H9 (cell line): ENCODE results near the gene CACNA1I. TPM values are rescaled to one million over a fixed set of nuclear protein-coding genes. Genes with fewer than 3 reads are reported as not detected.

ENCODE experiments used
- DNase-seq: peaks from one replicate; pipeline ENCODE4 v3.0.0-alpha.2; 2017
- H2AFZ ChIP-seq: one replicate; pipeline ENCODE4 v1.6.1; 2013; ENCODE audit warnings: mild to moderate bottlenecking, low read length, control low read depth, moderate library complexity
- H2AK5ac ChIP-seq: 2 replicates; pipeline ENCODE4 v1.6.1; 2013; ENCODE audit warnings: low read length, control low read depth, mixed read lengths; ENCODE audit not compliant: insufficient read length
- H2BK120ac ChIP-seq: one replicate; pipeline ENCODE4 v1.6.1; 2013; ENCODE audit warnings: low read depth, mild to moderate bottlenecking, low read length, control low read depth, inconsistent platforms; ENCODE audit not compliant: poor library complexity, severe bottlenecking
- H2BK12ac ChIP-seq: 2 replicates; pipeline ENCODE4 v1.6.1; 2013; ENCODE audit warnings: low read length, control low read depth, mixed read lengths, low read depth; ENCODE audit not compliant: insufficient read length
- H2BK15ac ChIP-seq: 2 replicates; pipeline ENCODE4 v1.6.1; 2013; ENCODE audit warnings: low read depth, low read length, control low read depth
- H2BK20ac ChIP-seq: one replicate; pipeline ENCODE4 v1.6.1; 2013; ENCODE audit warnings: low read depth, mild to moderate bottlenecking, low read length, control low read depth, inconsistent platforms; ENCODE audit not compliant: poor library complexity, severe bottlenecking
- H2BK5ac ChIP-seq: 2 replicates; pipeline ENCODE4 v1.6.1; 2013; ENCODE audit warnings: low read length, control low read depth, mixed read lengths; ENCODE audit not compliant: insufficient read length
- H3K14ac ChIP-seq: 2 replicates; pipeline ENCODE4 v1.6.1; 2013; ENCODE audit warnings: low read length, control low read depth; ENCODE audit not compliant: insufficient read depth
- H3K18ac ChIP-seq: 2 replicates; pipeline ENCODE4 v1.6.1; 2013; ENCODE audit warnings: low read depth, mild to moderate bottlenecking, mixed read lengths, low read length, control low read depth; ENCODE audit not compliant: insufficient read length
- H3K23ac ChIP-seq: 2 replicates; pipeline ENCODE4 v1.6.1; 2013; ENCODE audit warnings: low read length, control low read depth, mixed read lengths, low read depth; ENCODE audit not compliant: insufficient read length
- H3K23me2 ChIP-seq: 2 replicates; pipeline ENCODE4 v1.6.1; 2013; ENCODE audit warnings: low read depth, mild to moderate bottlenecking, mixed read lengths, low read length, control low read depth; ENCODE audit not compliant: insufficient read length, poor library complexity, severe bottlenecking
- H3K27ac ChIP-seq: 2 replicates; pipeline ENCODE4 v1.5.1; 2013; ENCODE audit warnings: low read length, control low read depth, mixed read lengths, low read depth; ENCODE audit not compliant: insufficient read length
- H3K27me3 ChIP-seq: 2 replicates; pipeline ENCODE4 v1.6.1; 2013; ENCODE audit warnings: low read length, control low read depth, inconsistent platforms; ENCODE audit not compliant: insufficient read depth
- H3K4ac ChIP-seq: 2 replicates; pipeline ENCODE4 v1.6.1; 2013; ENCODE audit warnings: low read depth, mild to moderate bottlenecking, control low read depth, inconsistent platforms, low read length, moderate library complexity
- H3K4me1 ChIP-seq: 2 replicates; pipeline ENCODE4 v1.6.1; 2013; ENCODE audit warnings: low read length, control low read depth, inconsistent platforms; ENCODE audit not compliant: insufficient read depth
- H3K4me2 ChIP-seq: 2 replicates; pipeline ENCODE4 v1.6.1; 2013; ENCODE audit warnings: low read length, control low read depth, mixed read lengths; ENCODE audit not compliant: insufficient read length, insufficient read depth
- H3K56ac ChIP-seq: 2 replicates; pipeline ENCODE4 v1.6.1; 2013; ENCODE audit warnings: low read depth, mild to moderate bottlenecking, mixed read lengths, low read length, control low read depth; ENCODE audit not compliant: insufficient read length
- H3K79me1 ChIP-seq: 2 replicates; pipeline ENCODE4 v1.6.1; 2013; ENCODE audit warnings: low read depth, mild to moderate bottlenecking, moderate library complexity, low read length, control low read depth, inconsistent platforms; ENCODE audit not compliant: insufficient read depth, poor library complexity, severe bottlenecking
- H3K79me2 ChIP-seq: 2 replicates; pipeline ENCODE4 v1.6.1; 2013; ENCODE audit warnings: low read length, control low read depth, inconsistent platforms; ENCODE audit not compliant: insufficient read depth
- H3K9ac ChIP-seq: 2 replicates; pipeline ENCODE4 v1.6.1; 2013; ENCODE audit warnings: low read length, control low read depth, mixed read lengths; ENCODE audit not compliant: insufficient read length; ENCODE audit errors: extremely low read depth
- H3K9me3 ChIP-seq: one replicate; pipeline ENCODE4 v1.6.1; 2013; ENCODE audit warnings: low read depth, low read length, inconsistent platforms; ENCODE audit not compliant: control insufficient read depth
- H3T11ph ChIP-seq: one replicate; pipeline ENCODE4 v1.6.1; 2013; ENCODE audit warnings: mild to moderate bottlenecking, low read length, control low read depth, inconsistent platforms
- H4K20me1 ChIP-seq: one replicate; pipeline ENCODE4 v1.6.1; 2013; ENCODE audit not compliant: control insufficient read depth, insufficient read length, insufficient read depth
- H4K5ac ChIP-seq: 2 replicates; pipeline ENCODE4 v1.6.1; 2013; ENCODE audit warnings: low read depth, mild to moderate bottlenecking, mixed read lengths, low read length, control low read depth; ENCODE audit not compliant: insufficient read length
- H4K8ac ChIP-seq: replicated peaks from 2 replicates; pipeline ENCODE4 v1.6.1; 2013; ENCODE audit warnings: low read length, control low read depth, mixed read lengths, low read depth; ENCODE audit not compliant: insufficient read length
- H4K91ac ChIP-seq: 2 replicates; pipeline ENCODE4 v1.6.1; 2013; ENCODE audit warnings: low read depth, mild to moderate bottlenecking, moderate library complexity, mixed read lengths, low read length, control low read depth; ENCODE audit not compliant: insufficient read length
- H3K27ac Mint-ChIP-seq, 3 experiments: 2 replicates in 2 of 3; 3 replicates in 1 of 3; pipeline ENCODE4 v1.8.0; 2020 to 2021; ENCODE audit warnings: mixed read lengths in 3 of 3, mild to moderate bottlenecking in 1 of 3, moderate library complexity in 1 of 3
- H3K27me3 Mint-ChIP-seq: 2 replicates; pipeline ENCODE4 v1.8.0; 2021; ENCODE audit warnings: low read depth, mild to moderate bottlenecking, moderate library complexity, mixed read lengths
- H3K36me3 Mint-ChIP-seq, 3 experiments: 2 replicates in 2 of 3; 3 replicates in 1 of 3; pipeline ENCODE4 v1.8.0; 2020 to 2021; ENCODE audit warnings: low read depth in 3 of 3, mixed read lengths in 3 of 3; ENCODE audit not compliant: insufficient read depth in 1 of 3
- H3K4me1 Mint-ChIP-seq, 2 experiments: 2 replicates each; pipeline ENCODE4 v1.8.0; 2020; ENCODE audit warnings: mixed read lengths in 2 of 2
- H3K4me3 Mint-ChIP-seq, 2 experiments: 2 replicates in 1 of 2; 3 replicates in 1 of 2; pipeline ENCODE4 v1.8.0; 2020 to 2021; ENCODE audit warnings: mild to moderate bottlenecking in 2 of 2, mixed read lengths in 2 of 2, moderate library complexity in 1 of 2
- H3K9me3 Mint-ChIP-seq, 2 experiments: 2 replicates in 1 of 2; 3 replicates in 1 of 2; pipeline ENCODE4 v1.8.0; 2020; ENCODE audit warnings: mild to moderate bottlenecking in 2 of 2, mixed read lengths in 2 of 2, moderate library complexity in 1 of 2
- CTCF ChIP-seq: fragments of 200-600 bp; sonication (generic); conservative IDR thresholded peaks from 3 replicates; pipeline ENCODE4 v1.8.0; 2021; ENCODE audit warnings: antibody characterized with exemption, mild to moderate bottlenecking
- WGBS: extraction: QIAGEN DNeasy Blood & Tissue Kit; methylation state at CpG from one replicate; pipeline ENCODE4 v1.1.7; 2013; ENCODE audit warnings: missing lambda C conversion rate, low lambda C conversion rate, mixed read lengths; ENCODE audit not compliant: insufficient read length; ENCODE audit errors: extremely low coverage; 5-methylcytosine and 5-hydroxymethylcytosine counted together
- total RNA-seq: library from RNA; stranded (reverse); gene quantifications from 2 replicates; pipeline ENCODE4 v1.2.1, GENCODE V29; 2021

Gene CACNA1I
- total RNA-seq, 1 experiment from 2014 or later, result 0.50 TPM

GRCh38 chr22:39530116-39530515, 40.4 kb upstream of the CACNA1I start:
- H3K9me3 ChIP-seq, result no peaks in the 10 kb centered on the region
- H3K14ac ChIP-seq, result no peak overlapping the region
- no peak overlapping the region for H2BK5ac ChIP-seq
- no peak overlapping the region for H3K23ac ChIP-seq
- H4K5ac ChIP-seq, result no peak overlapping the region
- H3K27ac ChIP-seq, result no peak overlapping the region
- no peaks in the 10 kb centered on the region for H4K20me1 ChIP-seq
- H3K79me1 ChIP-seq, result no peaks in the 10 kb centered on the region
- no peak for TF ChIP-seq CTCF
- H3K23me2 ChIP-seq, result peaks cover 6% of the 10 kb centered on the region
- no peak overlapping the region for H3K18ac ChIP-seq
- Mint-ChIP-seq H3K9me3 (no peaks in the 10 kb centered on the region; a peak in 2 of 5 replicates), H3K27ac (peak overlapping the region in 1 of 3 experiments; percentile 9; a peak in 2 of 7 replicates), H3K4me1 (peaks cover 43 to 55% of the 10 kb centered on the region in 2 experiments), H3K27me3 (no peaks in the 10 kb centered on the region), H3K4me3 (peak overlapping the region in 1 of 2 experiments; percentile 48; a peak in 2 of 5 replicates), H3K36me3 (peaks cover 8 to 42% (median 36%) of the 10 kb centered on the region in 3 experiments)
- H3K4me2 ChIP-seq, result no peak overlapping the region
- peaks cover 3% of the 10 kb centered on the region; the same call in 1 of the 2 replicates for H3K4me1 ChIP-seq
- H3T11ph ChIP-seq, result no peak overlapping the region
- no peak overlapping the region for H4K8ac ChIP-seq
- no peak for DNase-seq
- H2BK15ac ChIP-seq, result no peak overlapping the region
- H3K9ac ChIP-seq, result no peak overlapping the region
- H2AK5ac ChIP-seq, result no peak overlapping the region
- no peak overlapping the region for H2BK20ac ChIP-seq
- H4K91ac ChIP-seq, result no peak overlapping the region
- no peak overlapping the region for H3K56ac ChIP-seq
- H2BK120ac ChIP-seq, result no peak overlapping the region
- no CpG with 5 or more reads among the region's 6 CpGs for WGBS
- H3K27me3 ChIP-seq, result no peaks in the 10 kb centered on the region
- H2AFZ ChIP-seq, result no peak overlapping the region
- H3K4ac ChIP-seq, result no peak overlapping the region
- H3K79me2 ChIP-seq, result peaks cover 2% of the 10 kb centered on the region; the same call in 1 of the 2 replicates
- H2BK12ac ChIP-seq, result no peak overlapping the region
